Common myeloid progenitor, CD34-positive (primary cell): ENCODE data around the gene DNTT.

Experiments used
- CTCF ChIA-PET: fragments of 350-600 bp; sonication (Branson Sonifier 250); formaldehyde crosslinking; loops from one replicate; lab custom pipeline; 2021; ENCODE audit warnings: antibody characterized with exemption; lab: Charles Lee
- POLR2A ChIA-PET: fragments of 350-600 bp; sonication (Branson Sonifier 250); formaldehyde crosslinking; loops from one replicate; lab custom pipeline; 2021; ENCODE audit warnings: antibody characterized with exemption; lab: Charles Lee
- DNase-seq, 3 donors: peaks; one replicate each; pipeline versions ENCODE4 v3.0.0 to v3.0.0-alpha.2; 2013
- H3K27ac ChIP-seq, 2 experiments: 1 replicate in 1 of 2; 2 replicates in 1 of 2; pipeline ENCODE4 v1.7.0; 2013; ENCODE audit warnings: inconsistent platforms in 2 of 2, low read length in 2 of 2, mild to moderate bottlenecking in 2 of 2, low read depth in 1 of 2, moderate library complexity in 1 of 2; ENCODE audit not compliant: severe bottlenecking in 2 of 2, insufficient read depth in 1 of 2, poor library complexity in 1 of 2
- H3K27me3 ChIP-seq, 5 experiments: replicated peaks in 2 of 5; 1 replicate in 3 of 5; 2 replicates in 2 of 5; pipeline versions ENCODE4 v1.6.1 to v1.7.0; 2013; ENCODE audit warnings: low read length in 4 of 5, mild to moderate bottlenecking in 2 of 5, moderate library complexity in 2 of 5, inconsistent platforms in 1 of 5; ENCODE audit not compliant: insufficient read depth in 5 of 5, control insufficient read depth in 4 of 5
- H3K36me3 ChIP-seq, 4 experiments: 1 replicate in 2 of 4; 2 replicates in 2 of 4; pipeline versions ENCODE4 v1.6.1 to v1.7.0; 2013; ENCODE audit warnings: low read length in 3 of 4, control low read depth in 1 of 4, mild to moderate bottlenecking in 1 of 4; ENCODE audit not compliant: control insufficient read depth in 4 of 4, insufficient read depth in 4 of 4
- H3K4me1 ChIP-seq, 4 experiments: 1 replicate in 3 of 4; 2 replicates in 1 of 4; pipeline versions ENCODE4 v1.6.1 to v1.7.1; 2013; ENCODE audit warnings: low read length in 3 of 4, mild to moderate bottlenecking in 3 of 4, control low read depth in 1 of 4, inconsistent platforms in 1 of 4, moderate library complexity in 1 of 4; ENCODE audit not compliant: control insufficient read depth in 4 of 4, insufficient read depth in 4 of 4; ENCODE audit errors: control extremely low read depth in 1 of 4
- H3K4me3 ChIP-seq, 7 experiments: 1 replicate in 4 of 7; 2 replicates in 3 of 7; pipeline versions ENCODE4 v1.5.1 to v1.7.0; 2013; ENCODE audit warnings: mild to moderate bottlenecking in 7 of 7, low read length in 6 of 7, moderate library complexity in 6 of 7, inconsistent platforms in 2 of 7, low read depth in 2 of 7, control low read depth in 1 of 7; ENCODE audit not compliant: insufficient read depth in 4 of 7, control insufficient read depth in 1 of 7; ENCODE audit errors: extremely low read depth in 1 of 7
- H3K9me3 ChIP-seq, 5 experiments: 1 replicate in 4 of 5; 2 replicates in 1 of 5; pipeline versions ENCODE4 v1.6.1 to v1.7.1; 2013; ENCODE audit warnings: low read length in 4 of 5, mild to moderate bottlenecking in 2 of 5, inconsistent platforms in 1 of 5, low read depth in 1 of 5, moderate library complexity in 1 of 5; ENCODE audit not compliant: control insufficient read depth in 4 of 5, insufficient read depth in 2 of 5; ENCODE audit errors: control extremely low read depth in 1 of 5
- WGBS: methylation state at CpG from one replicate; pipeline ENCODE4 v1.1.5; 2013; ENCODE audit not compliant: insufficient coverage; 5-methylcytosine and 5-hydroxymethylcytosine counted together

Gene DNTT

DNA sequence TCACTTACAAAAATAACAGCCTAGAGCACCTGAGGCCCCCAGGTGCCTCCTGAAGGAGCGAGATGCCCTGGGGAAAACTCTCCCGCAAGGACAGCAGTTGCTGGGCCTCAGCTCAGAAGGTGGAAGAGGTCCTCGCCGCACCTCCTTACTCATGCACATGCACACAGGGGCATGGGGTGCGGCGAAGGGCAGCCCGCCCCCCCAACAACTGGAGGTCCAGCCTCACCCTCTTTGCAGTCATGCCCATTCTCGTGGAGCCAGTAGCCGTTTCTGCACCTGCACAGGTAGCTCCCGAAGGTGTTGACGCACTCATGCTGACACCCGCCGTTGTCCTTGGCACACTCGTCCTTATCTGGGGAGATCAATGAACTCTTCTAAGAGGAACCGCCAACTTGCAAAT is 74.5 kb downstream of the DNTT start:
- ChIA-PET POLR2A (interaction anchor here (0.6 kb wide), 1 partner anchor 33 kb away, joined by 4 read pairs; no protein-coding TSS in a partner anchor), CTCF (interaction anchor here (1.0 to 5.6 kb wide), 3 partner anchors 13 to 31 kb away, joined by 3 to 29 read pairs (median 3); no protein-coding TSS in a partner anchor)
- H3K9me3 ChIP-seq: no peaks in the 10 kb centered on the region

GRCh38 chr10:96379758-96380157 is 75.5 kb downstream of the DNTT start:
- ChIA-PET POLR2A (no interaction called here), CTCF (interaction anchor here (1.0 kb wide), 1 partner anchor 14 kb away, joined by 3 read pairs; no protein-coding TSS in a partner anchor)
- Histone ChIP-seq H3K36me3 (no peaks in the 10 kb centered on the region), H3K27ac (no peak overlapping the region), H3K9me3 (no peaks in the 10 kb centered on the region), H3K4me3 (no peak overlapping the region), H3K4me1 (peaks cover 0 to 7% (median 5%) of the 10 kb centered on the region in 4 experiments), H3K27me3 (peaks cover 0 to 2% (median 0%) of the 10 kb centered on the region in 5 experiments)
- 90% methylated on average over 3 of the region's 8 CpGs for WGBS
- no peak for DNase-seq

More for the DNA sequence above, 74.5 kb downstream of the DNTT start:
- peaks cover 0 to 10% (median 5%) of the 10 kb centered on the region in 4 experiments for H3K4me1 ChIP-seq
- DNase-seq: no peak
- no peaks in the 10 kb centered on the region for H3K36me3 ChIP-seq
- H3K27me3 ChIP-seq: peaks cover 0 to 2% (median 0%) of the 10 kb centered on the region in 5 experiments
- no peak overlapping the region for H3K4me3 ChIP-seq
- H3K27ac ChIP-seq: no peak overlapping the region
- WGBS: 94% methylated on average over 15 of the region's 15 CpGs

DNA sequence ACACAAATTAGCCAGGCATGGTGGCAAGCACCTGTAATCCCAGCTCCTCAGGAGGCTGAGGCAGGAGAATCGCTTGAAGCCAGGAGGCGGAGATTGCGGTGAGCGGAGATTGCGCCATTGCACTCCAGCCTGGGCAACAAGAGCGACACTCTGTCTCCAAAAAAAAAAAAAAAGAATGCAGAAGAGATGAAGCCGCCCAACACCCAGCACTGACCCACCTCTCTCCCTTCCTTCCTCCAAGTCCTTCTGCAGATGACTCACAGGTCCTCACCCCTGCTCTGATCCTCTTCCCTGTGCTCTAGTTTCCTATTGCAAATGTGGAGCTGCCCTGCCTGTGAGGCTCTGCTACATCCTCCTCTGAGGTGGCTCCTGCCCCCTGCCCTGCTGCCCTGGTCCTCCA is 76.6 kb downstream of the DNTT start:
- CTCF ChIA-PET: no interaction called here
- DNase-seq: peak in 2 of 3 donors; percentile 13 to 21
- Histone ChIP-seq H3K27me3 (peaks cover 0 to 8% (median 2%) of the 10 kb centered on the region in 5 experiments), H3K4me1 (no peaks in the 10 kb centered on the region), H3K36me3 (no peaks in the 10 kb centered on the region), H3K4me3 (no peak overlapping the region), H3K9me3 (peaks cover 0 to 3% (median 0%) of the 10 kb centered on the region in 5 experiments), H3K27ac (no peak overlapping the region)
- POLR2A ChIA-PET: interaction anchor here (0.6 kb wide), 1 partner anchor 90 kb away, joined by 3 read pairs; no protein-coding TSS in a partner anchor
- 93% methylated on average over 3 of the region's 7 CpGs for WGBS

DNA sequence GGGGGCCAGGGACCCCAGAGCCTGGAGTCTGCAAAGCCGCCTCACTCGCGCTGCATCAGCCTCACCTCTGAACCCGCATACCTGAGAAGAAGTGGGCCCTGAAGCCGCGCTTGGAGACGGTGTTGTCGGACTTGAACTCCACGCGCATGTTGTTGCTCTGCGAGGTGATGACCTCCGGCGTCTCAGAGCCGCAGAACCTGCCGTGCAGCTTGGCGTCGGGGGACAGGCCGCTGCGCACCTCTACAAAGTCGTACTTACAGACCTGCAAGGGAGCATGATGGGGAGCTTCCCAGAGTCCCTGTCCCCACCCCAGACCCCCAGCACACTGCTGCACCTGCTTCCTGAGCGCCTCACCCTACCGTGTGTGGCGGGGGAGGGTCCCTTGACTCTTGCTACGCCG is 80.3 kb downstream of the DNTT start:
- POLR2A ChIA-PET: no interaction called here

DNA sequence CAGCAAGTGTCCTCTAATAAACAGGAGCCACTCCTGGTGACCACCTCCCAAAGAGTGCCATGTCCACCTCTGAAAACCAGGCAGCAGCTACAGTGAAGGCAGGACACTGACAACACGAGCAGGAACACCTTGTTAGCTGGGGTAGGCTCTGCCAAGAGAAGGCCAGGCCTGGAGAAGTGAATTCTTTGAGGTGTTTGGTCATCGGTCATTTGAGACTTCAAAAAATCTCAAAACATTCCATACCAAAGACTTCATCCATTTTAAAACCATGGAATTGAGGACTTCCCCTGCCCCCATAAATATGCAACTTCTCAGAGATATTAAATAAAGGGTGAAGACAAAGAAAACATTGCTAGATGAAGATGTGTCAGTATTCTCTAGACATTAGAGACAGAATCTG is 82.9 kb downstream of the DNTT start:
- H3K9me3 ChIP-seq: peaks cover 0 to 3% (median 0%) of the 10 kb centered on the region in 5 experiments
- no peak for DNase-seq
- CTCF ChIA-PET: interaction anchor here (1.0 to 2.2 kb wide), 5 partner anchors 10 to 124 kb away, joined by 3 to 6 read pairs (median 4); no protein-coding TSS in a partner anchor
- no peak overlapping the region for H3K27ac ChIP-seq
- WGBS: 100% methylated on average over 1 of the region's 2 CpGs
- no peaks in the 10 kb centered on the region for H3K36me3 ChIP-seq
- no peak overlapping the region for H3K4me3 ChIP-seq
- peaks cover 0 to 9% (median 2%) of the 10 kb centered on the region in 5 experiments for H3K27me3 ChIP-seq
- no peaks in the 10 kb centered on the region for H3K4me1 ChIP-seq
- POLR2A ChIA-PET: no interaction called here

More for the DNA sequence above, 80.3 kb downstream of the DNTT start:
- 80% methylated on average over 25 of the region's 25 CpGs for WGBS
- Histone ChIP-seq H3K27ac (no peak overlapping the region), H3K27me3 (peaks cover 0 to 9% (median 2%) of the 10 kb centered on the region in 5 experiments), H3K36me3 (no peaks in the 10 kb centered on the region), H3K4me1 (no peaks in the 10 kb centered on the region), H3K9me3 (peaks cover 0 to 3% (median 0%) of the 10 kb centered on the region in 5 experiments), H3K4me3 (no peak overlapping the region)
- no peak for DNase-seq
- CTCF ChIA-PET: interaction anchor here (0.9 to 3.7 kb wide), 3 partner anchors 9 to 13 kb away, joined by 3 to 22 read pairs (median 4); no protein-coding TSS in a partner anchor

DNA sequence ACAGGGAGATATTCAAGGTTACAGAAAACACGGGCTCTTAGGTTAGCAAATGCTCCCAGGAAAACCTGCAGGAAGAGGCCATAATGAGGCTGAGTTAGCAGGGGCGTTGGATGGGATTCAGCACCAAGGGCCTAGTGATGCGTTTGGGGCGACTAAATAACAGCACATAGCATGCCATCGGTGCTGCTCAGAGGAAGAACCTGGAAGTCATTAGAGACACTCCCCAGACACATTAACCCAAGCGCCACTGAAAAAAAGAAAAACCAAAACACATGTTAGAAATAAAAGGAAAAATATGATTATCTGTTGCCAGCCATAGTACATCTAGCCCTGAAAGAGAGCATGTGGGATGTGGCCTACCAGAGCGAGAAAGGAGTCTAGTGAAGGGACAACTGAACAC is 83.4 kb downstream of the DNTT start:
- Histone ChIP-seq H3K4me3 (no peak overlapping the region), H3K27me3 (peaks cover 0 to 9% (median 2%) of the 10 kb centered on the region in 5 experiments), H3K36me3 (no peaks in the 10 kb centered on the region), H3K4me1 (no peaks in the 10 kb centered on the region), H3K9me3 (peaks cover 0 to 3% (median 0%) of the 10 kb centered on the region in 5 experiments), H3K27ac (no peak overlapping the region)
- ChIA-PET POLR2A (no interaction called here), CTCF (interaction anchor here (2.2 kb wide), 1 partner anchor 17 kb away, joined by 5 read pairs; no protein-coding TSS in a partner anchor)
- 90% methylated on average over 2 of the region's 7 CpGs for WGBS
- DNase-seq: no peak
